ENCODE results near the gene LRRC1. TPM values are rescaled to one million over a fixed set of nuclear protein-coding genes. Genes with fewer than 3 reads are reported as not detected.

The LRRC1 gene
- total and polyA plus RNA-seq, 10 of the 15 experiments (the other 5 are each of a cell fraction or from before 2014, with no cell fraction given): 0.35 to 9.3 (median 0.63) TPM

DNA sequence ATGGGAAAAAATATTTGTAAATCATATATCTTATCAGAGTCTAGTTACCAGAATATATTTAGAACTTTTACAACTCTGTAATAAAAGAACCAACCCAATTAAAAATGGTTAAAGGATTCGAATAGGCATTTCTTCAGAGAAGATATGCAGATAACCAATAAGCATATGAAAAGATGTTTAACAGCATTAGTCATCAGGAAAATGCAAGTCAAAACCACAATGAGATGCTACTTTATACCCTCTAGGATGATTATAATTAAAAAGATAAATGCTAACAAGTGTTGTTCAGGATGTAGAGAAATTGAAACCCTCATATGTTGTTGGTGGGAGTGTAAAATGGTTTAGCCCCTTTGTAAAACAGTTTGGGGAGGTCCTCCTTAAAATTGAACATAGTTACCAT is 94.1 kb downstream of the LRRC1 start:
- H3K4me2 ChIP-seq (ENCODE audit: control insufficient read depth, insufficient read depth): no peak overlapping the region
- no peak overlapping the region for H3K27ac ChIP-seq (ENCODE audit: control insufficient read depth, insufficient read depth)
- no peak for FAIRE-seq
- no peaks in the 10 kb centered on the region; the same call in 1 of the 2 replicates for H3K4me1 ChIP-seq (ENCODE audit: control insufficient read depth, insufficient read depth, low read length)
- no peak overlapping the region for H3K4me3 ChIP-seq
- POLR2A ChIA-PET: no interaction called here
- no peak for ATAC-seq
- SMC1A ChIA-PET (ENCODE audit: uncharacterized antibody, unreplicated experiment): no interaction called here
- no peaks in the 10 kb centered on the region for H3K9me3 ChIP-seq (replicated peaks; ENCODE audit: control insufficient read depth, insufficient read depth, low read length)
- RAD21 ChIA-PET (ENCODE audit: unreplicated experiment): no interaction called here
- no peaks in the 10 kb centered on the region for H3K36me3 ChIP-seq (ENCODE audit: control insufficient read depth in 2 of 2, insufficient read depth in 2 of 2, low read length in 1 of 2)
- H3K9ac ChIP-seq (ENCODE audit: control insufficient read depth, insufficient read depth, low read length): no peak overlapping the region
- no peak overlapping the region for H2AFZ ChIP-seq (ENCODE audit: control insufficient read depth, low read depth, low read length)
- no TSS peak for BruUV-seq (replicated peaks)
- in situ Hi-C loops (cut with MboI): no loop called here
- H3K27me3 ChIP-seq (replicated peaks in 1 of 2; ENCODE audit: control insufficient read depth in 2 of 2, insufficient read depth in 2 of 2, low read length in 1 of 2): no peaks in the 10 kb centered on the region
- no peaks in the 10 kb centered on the region for H3K79me2 ChIP-seq (ENCODE audit: control insufficient read depth, insufficient read depth, low read length)
- 0% methylated on average over 1 of the region's 1 CpG for WGBS (ENCODE audit: insufficient coverage, insufficient replicate concordance, low lambda C conversion rate, missing lambda C conversion rate)
- intact Hi-C loops (cut with micrococcal nuclease; ENCODE audit: unreplicated experiment): no loop called here
- TF ChIP-seq CREM (IDR thresholded peaks at IDR 0.05; ENCODE audit: low read depth) (no peak), DPF2 (IDR thresholded peaks at IDR 0.05) (no peak), SUPT20H (IDR thresholded peaks at IDR 0.05; ENCODE audit: borderline replicate concordance, control insufficient read depth, low read depth, low read length) (no peak), GATAD2B (conservative IDR thresholded peaks at IDR 0.05; ENCODE audit: low read depth) (no peak), ZSCAN29 (IDR thresholded peaks at IDR 0.05) (no peak), POLR2A (IDR thresholded peaks at IDR 0.05; ENCODE audit: low read depth, low read length) (no peak)
- TF ChIP-seq, protein P1, sequence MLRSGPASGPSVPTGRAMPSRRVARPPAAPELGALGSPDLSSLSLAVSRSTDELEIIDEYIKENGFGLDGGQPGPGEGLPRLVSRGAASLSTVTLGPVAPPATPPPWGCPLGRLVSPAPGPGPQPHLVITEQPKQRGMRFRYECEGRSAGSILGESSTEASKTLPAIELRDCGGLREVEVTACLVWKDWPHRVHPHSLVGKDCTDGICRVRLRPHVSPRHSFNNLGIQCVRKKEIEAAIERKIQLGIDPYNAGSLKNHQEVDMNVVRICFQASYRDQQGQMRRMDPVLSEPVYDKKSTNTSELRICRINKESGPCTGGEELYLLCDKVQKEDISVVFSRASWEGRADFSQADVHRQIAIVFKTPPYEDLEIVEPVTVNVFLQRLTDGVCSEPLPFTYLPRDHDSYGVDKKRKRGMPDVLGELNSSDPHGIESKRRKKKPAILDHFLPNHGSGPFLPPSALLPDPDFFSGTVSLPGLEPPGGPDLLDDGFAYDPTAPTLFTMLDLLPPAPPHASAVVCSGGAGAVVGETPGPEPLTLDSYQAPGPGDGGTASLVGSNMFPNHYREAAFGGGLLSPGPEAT (IDR thresholded peaks at IDR 0.05; ENCODE audit: low read depth): no peak
- TF ChIP-seq, protein P2, sequence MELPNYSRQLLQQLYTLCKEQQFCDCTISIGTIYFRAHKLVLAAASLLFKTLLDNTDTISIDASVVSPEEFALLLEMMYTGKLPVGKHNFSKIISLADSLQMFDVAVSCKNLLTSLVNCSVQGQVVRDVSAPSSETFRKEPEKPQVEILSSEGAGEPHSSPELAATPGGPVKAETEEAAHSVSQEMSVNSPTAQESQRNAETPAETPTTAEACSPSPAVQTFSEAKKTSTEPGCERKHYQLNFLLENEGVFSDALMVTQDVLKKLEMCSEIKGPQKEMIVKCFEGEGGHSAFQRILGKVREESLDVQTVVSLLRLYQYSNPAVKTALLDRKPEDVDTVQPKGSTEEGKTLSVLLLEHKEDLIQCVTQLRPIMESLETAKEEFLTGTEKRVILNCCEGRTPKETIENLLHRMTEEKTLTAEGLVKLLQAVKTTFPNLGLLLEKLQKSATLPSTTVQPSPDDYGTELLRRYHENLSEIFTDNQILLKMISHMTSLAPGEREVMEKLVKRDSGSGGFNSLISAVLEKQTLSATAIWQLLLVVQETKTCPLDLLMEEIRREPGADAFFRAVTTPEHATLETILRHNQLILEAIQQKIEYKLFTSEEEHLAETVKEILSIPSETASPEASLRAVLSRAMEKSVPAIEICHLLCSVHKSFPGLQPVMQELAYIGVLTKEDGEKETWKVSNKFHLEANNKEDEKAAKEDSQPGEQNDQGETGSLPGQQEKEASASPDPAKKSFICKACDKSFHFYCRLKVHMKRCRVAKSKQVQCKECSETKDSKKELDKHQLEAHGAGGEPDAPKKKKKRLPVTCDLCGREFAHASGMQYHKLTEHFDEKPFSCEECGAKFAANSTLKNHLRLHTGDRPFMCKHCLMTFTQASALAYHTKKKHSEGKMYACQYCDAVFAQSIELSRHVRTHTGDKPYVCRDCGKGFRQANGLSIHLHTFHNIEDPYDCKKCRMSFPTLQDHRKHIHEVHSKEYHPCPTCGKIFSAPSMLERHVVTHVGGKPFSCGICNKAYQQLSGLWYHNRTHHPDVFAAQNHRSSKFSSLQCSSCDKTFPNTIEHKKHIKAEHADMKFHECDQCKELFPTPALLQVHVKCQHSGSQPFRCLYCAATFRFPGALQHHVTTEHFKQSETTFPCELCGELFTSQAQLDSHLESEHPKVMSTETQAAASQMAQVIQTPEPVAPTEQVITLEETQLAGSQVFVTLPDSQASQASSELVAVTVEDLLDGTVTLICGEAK (IDR thresholded peaks at IDR 0.05; ENCODE audit: borderline replicate concordance): no peak
- TF ChIP-seq, protein P3, sequence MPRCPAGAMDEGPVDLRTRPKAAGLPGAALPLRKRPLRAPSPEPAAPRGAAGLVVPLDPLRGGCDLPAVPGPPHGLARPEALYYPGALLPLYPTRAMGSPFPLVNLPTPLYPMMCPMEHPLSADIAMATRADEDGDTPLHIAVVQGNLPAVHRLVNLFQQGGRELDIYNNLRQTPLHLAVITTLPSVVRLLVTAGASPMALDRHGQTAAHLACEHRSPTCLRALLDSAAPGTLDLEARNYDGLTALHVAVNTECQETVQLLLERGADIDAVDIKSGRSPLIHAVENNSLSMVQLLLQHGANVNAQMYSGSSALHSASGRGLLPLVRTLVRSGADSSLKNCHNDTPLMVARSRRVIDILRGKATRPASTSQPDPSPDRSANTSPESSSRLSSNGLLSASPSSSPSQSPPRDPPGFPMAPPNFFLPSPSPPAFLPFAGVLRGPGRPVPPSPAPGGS (IDR thresholded peaks at IDR 0.05; ENCODE audit: borderline replicate concordance, insufficient read depth, low read depth, low read length, poor library complexity, severe bottlenecking): no peak
- CTCF ChIA-PET: no interaction called here
- no peak for DNase-seq (ENCODE audit: low read depth, low spot score)
- H4K20me1 ChIP-seq (ENCODE audit: control insufficient read depth, insufficient read depth): no peaks in the 10 kb centered on the region

All from GM12878 (cell line).